Astrocyte (in vitro differentiated cells and primary cell): ENCODE results near the gene AKT3. TPM values are rescaled to one million over a fixed set of nuclear protein-coding genes. Genes with fewer than 3 reads are reported as not detected.

Experiments
- DNase-seq: peaks from one replicate; pipeline ENCODE4 v3.0.0-alpha.2; 2010; ENCODE audit warnings: low read depth
- FAIRE-seq: peaks from 2 replicates; lab custom pipeline; 2011; peaks lifted over from hg19 to GRCh38; lab: Jason Lieb, UNC
- H2AFZ ChIP-seq: 2 replicates; pipeline ENCODE4 v1.6.0; 2012; ENCODE audit warnings: low read depth, low read length, inconsistent platforms
- H3K27ac ChIP-seq: 2 replicates; pipeline ENCODE4 v1.5.1; 2011; ENCODE audit warnings: low read depth, low read length, inconsistent platforms
- H3K27me3 ChIP-seq: 2 replicates; pipeline ENCODE4 v1.6.0; 2011; ENCODE audit warnings: low read length, inconsistent platforms; ENCODE audit not compliant: insufficient read depth
- H3K36me3 ChIP-seq: 2 replicates; pipeline ENCODE4 v1.5.1; 2011; ENCODE audit warnings: low read length, inconsistent platforms; ENCODE audit not compliant: insufficient read depth
- H3K4me1 ChIP-seq: 2 replicates; pipeline ENCODE4 v1.5.1; 2011; ENCODE audit warnings: low read length, inconsistent platforms; ENCODE audit not compliant: insufficient read depth
- H3K4me2 ChIP-seq: 2 replicates; pipeline ENCODE4 v1.6.0; 2012; ENCODE audit warnings: low read length, inconsistent platforms
- H3K4me3 ChIP-seq: 2 replicates; pipeline ENCODE4 v1.5.1; 2011; ENCODE audit warnings: low read depth, mild to moderate bottlenecking, low read length, inconsistent platforms; ENCODE audit not compliant: insufficient read depth
- H3K79me2 ChIP-seq: 2 replicates; pipeline ENCODE4 v1.6.0; 2012; ENCODE audit warnings: mild to moderate bottlenecking, low read length, inconsistent platforms; ENCODE audit not compliant: insufficient read depth
- H3K9ac ChIP-seq: 2 replicates; pipeline ENCODE4 v1.6.0; 2012; ENCODE audit warnings: mild to moderate bottlenecking, low read length, inconsistent platforms
- H3K9me3 ChIP-seq: 2 replicates; pipeline ENCODE4 v1.5.1; 2012; ENCODE audit warnings: low read depth, mild to moderate bottlenecking, low read length, inconsistent platforms; ENCODE audit not compliant: insufficient read depth
- H4K20me1 ChIP-seq: 2 replicates; pipeline ENCODE4 v1.6.0; 2012; ENCODE audit warnings: low read length, inconsistent platforms; ENCODE audit not compliant: insufficient read depth
- H3K27ac Mint-ChIP-seq: one replicate; pipeline ENCODE4 v1.8.0; 2021; ENCODE audit warnings: mild to moderate bottlenecking, mixed read lengths; ENCODE audit not compliant: unreplicated experiment
- H3K27me3 Mint-ChIP-seq: one replicate; pipeline ENCODE4 v1.8.0; 2021; ENCODE audit warnings: low read depth, mixed read lengths; ENCODE audit not compliant: unreplicated experiment
- H3K36me3 Mint-ChIP-seq: one replicate; pipeline ENCODE4 v1.8.0; 2021; ENCODE audit warnings: low read depth, mixed read lengths; ENCODE audit not compliant: unreplicated experiment
- H3K4me1 Mint-ChIP-seq: one replicate; pipeline ENCODE4 v1.8.0; 2021; ENCODE audit warnings: low read depth, mixed read lengths; ENCODE audit not compliant: unreplicated experiment
- H3K4me3 Mint-ChIP-seq: one replicate; pipeline ENCODE4 v1.8.0; 2021; ENCODE audit warnings: mild to moderate bottlenecking, moderate library complexity, mixed read lengths; ENCODE audit not compliant: unreplicated experiment
- H3K9me3 Mint-ChIP-seq: one replicate; pipeline ENCODE4 v1.8.0; 2021; ENCODE audit warnings: mild to moderate bottlenecking, mixed read lengths; ENCODE audit not compliant: unreplicated experiment
- EZH2 ChIP-seq: IDR thresholded peaks from 2 replicates; pipeline ENCODE4 v1.6.1; 2012; ENCODE audit warnings: mild to moderate bottlenecking, low read length, inconsistent platforms; ENCODE audit not compliant: insufficient read depth
- total RNA-seq: library from RNA; stranded (reverse); gene quantifications from 2 replicates; pipeline ENCODE4 v1.2.1, GENCODE V29; 2021
- TF ChIP-seq, protein P1 (sequence below): IDR thresholded peaks from 2 replicates; pipeline ENCODE4 v1.5.1; 2011; ENCODE audit warnings: low read depth, mild to moderate bottlenecking, inconsistent platforms, low read length, moderate library complexity; ENCODE audit not compliant: insufficient read depth

Gene AKT3
- total RNA-seq, 1 donor from 2014 or later = 64.5 TPM

DNA sequence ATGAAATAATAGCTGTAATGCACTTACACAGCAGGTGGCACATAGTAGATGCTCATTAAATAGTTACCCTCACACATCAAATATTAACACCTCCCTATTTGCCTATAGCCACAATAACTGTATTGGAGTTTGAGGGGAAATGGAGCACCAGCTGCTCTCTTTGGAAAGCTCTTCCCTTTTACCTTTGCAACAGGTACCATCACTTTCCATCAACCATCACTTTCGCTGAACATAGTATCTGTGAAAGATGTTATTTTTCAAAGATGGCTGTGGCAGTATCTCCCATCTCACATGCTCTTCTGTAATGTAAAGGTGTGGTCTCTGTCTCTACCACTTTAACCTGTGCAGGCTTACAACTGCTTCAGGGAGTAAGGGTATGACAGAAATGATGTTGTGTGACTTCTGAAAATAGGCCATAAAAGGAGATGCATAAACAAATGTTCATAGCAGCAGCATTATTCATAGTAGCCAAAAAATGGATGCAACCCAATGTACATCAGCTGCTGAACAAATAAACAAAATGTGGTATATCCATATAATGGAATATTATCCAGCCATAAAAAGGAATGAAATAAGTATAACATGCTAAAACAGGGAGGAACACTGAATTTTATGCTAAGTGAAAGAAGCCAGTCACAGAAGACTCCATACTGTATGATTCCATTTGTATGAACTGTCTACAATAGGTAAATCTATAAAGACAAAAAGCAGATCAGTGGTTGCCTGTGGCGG is 288.3 kb downstream of the AKT3 start:
- no peaks in the 10 kb centered on the region for H3K9me3 ChIP-seq
- H3K9ac ChIP-seq = no peak overlapping the region
- no peak for TF ChIP-seq EZH2
- TF ChIP-seq, protein P1, sequence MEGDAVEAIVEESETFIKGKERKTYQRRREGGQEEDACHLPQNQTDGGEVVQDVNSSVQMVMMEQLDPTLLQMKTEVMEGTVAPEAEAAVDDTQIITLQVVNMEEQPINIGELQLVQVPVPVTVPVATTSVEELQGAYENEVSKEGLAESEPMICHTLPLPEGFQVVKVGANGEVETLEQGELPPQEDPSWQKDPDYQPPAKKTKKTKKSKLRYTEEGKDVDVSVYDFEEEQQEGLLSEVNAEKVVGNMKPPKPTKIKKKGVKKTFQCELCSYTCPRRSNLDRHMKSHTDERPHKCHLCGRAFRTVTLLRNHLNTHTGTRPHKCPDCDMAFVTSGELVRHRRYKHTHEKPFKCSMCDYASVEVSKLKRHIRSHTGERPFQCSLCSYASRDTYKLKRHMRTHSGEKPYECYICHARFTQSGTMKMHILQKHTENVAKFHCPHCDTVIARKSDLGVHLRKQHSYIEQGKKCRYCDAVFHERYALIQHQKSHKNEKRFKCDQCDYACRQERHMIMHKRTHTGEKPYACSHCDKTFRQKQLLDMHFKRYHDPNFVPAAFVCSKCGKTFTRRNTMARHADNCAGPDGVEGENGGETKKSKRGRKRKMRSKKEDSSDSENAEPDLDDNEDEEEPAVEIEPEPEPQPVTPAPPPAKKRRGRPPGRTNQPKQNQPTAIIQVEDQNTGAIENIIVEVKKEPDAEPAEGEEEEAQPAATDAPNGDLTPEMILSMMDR = no peak
- H3K36me3 ChIP-seq = peaks cover 2% of the 10 kb centered on the region
- H3K9me3 Mint-ChIP-seq = no peaks in the 10 kb centered on the region
- H3K27ac Mint-ChIP-seq = no peak overlapping the region
- no peaks in the 10 kb centered on the region for H4K20me1 ChIP-seq
- no peaks in the 10 kb centered on the region for H3K27me3 Mint-ChIP-seq
- peaks cover 13% of the 10 kb centered on the region for H3K36me3 Mint-ChIP-seq
- H3K4me1 Mint-ChIP-seq = peaks cover 8% of the 10 kb centered on the region
- no peaks in the 10 kb centered on the region for H3K4me1 ChIP-seq
- H3K27ac ChIP-seq = no peak overlapping the region
- H3K4me2 ChIP-seq = no peak overlapping the region
- H3K27me3 ChIP-seq = no peaks in the 10 kb centered on the region
- DNase-seq (no peak), FAIRE-seq (no peak)
- no peaks in the 10 kb centered on the region for H3K79me2 ChIP-seq
- H3K4me3 ChIP-seq = no peak overlapping the region
- no peak overlapping the region for H3K4me3 Mint-ChIP-seq
- no peak overlapping the region for H2AFZ ChIP-seq

DNA sequence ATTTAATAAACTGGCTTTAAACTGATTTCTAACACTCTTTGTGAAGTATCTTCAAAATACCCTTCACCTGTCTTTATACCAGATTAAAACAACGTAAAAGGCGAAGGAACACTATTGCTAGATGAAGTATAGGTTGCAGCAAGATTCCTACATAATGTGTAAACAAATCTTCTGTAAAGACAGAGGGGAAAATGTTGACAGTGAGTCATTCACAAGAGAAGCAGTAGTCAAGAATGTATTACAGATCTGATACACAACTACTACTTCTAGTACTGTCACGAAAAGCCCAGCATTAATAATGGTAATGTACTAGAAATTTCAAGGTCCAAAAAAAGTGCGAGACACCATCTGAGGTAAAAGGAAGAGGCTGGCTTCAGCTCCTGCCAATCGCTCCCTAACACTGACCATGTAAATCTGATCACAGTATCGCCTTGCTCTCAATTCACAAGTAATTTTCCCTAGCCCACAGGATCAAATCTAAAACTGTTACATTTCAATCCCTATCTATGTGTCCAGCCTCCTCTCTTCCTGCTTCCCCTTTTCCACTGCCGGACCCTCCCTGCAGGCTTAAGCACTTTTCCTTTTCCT is 290.4 kb downstream of the AKT3 start:
- Mint-ChIP-seq H3K27ac (no peak overlapping the region), H3K27me3 (no peaks in the 10 kb centered on the region), H3K9me3 (no peaks in the 10 kb centered on the region)

More for the DNA sequence above, 290.4 kb downstream of the AKT3 start:
- H3K79me2 ChIP-seq = no peaks in the 10 kb centered on the region
- TF ChIP-seq, protein P1 = no peak
- TF ChIP-seq EZH2 = no peak
- H3K36me3 ChIP-seq = peaks cover 2% of the 10 kb centered on the region
- Mint-ChIP-seq H3K4me3 (no peak overlapping the region), H3K4me1 (peaks cover 8% of the 10 kb centered on the region), H3K36me3 (peaks cover 13% of the 10 kb centered on the region)
- H3K4me1 ChIP-seq = no peaks in the 10 kb centered on the region
- no peaks in the 10 kb centered on the region for H3K27me3 ChIP-seq
- no peak overlapping the region for H2AFZ ChIP-seq
- no peak for FAIRE-seq
- no peak overlapping the region for H3K27ac ChIP-seq
- H3K4me2 ChIP-seq = no peak overlapping the region
- peak; percentile 28 for DNase-seq
- no peaks in the 10 kb centered on the region for H4K20me1 ChIP-seq
- H3K4me3 ChIP-seq = no peak overlapping the region
- H3K9ac ChIP-seq = no peak overlapping the region
- no peaks in the 10 kb centered on the region for H3K9me3 ChIP-seq
